H1 (cell line): Measurements from ENCODE around the gene KLC4.

Experiments used
- CEBPB ChIP-seq: IDR thresholded peaks from 2 replicates; pipeline ENCODE4 v1.6.1; 2012; ENCODE audit warnings: low read depth, low read length
- EGR1 ChIP-seq: IDR thresholded peaks from 2 replicates; pipeline ENCODE4 v1.6.1; 2011; ENCODE audit warnings: low read depth, low read length, borderline replicate concordance
- EP300 ChIP-seq, 2 experiments: IDR thresholded peaks; 1 replicate in 1 of 2; 2 replicates in 1 of 2; pipeline ENCODE4 v1.6.1; 2011 to 2012; ENCODE audit warnings: low read depth in 2 of 2, low read length in 2 of 2, mild to moderate bottlenecking in 2 of 2, borderline replicate concordance in 1 of 2, inconsistent platforms in 1 of 2, moderate library complexity in 1 of 2
- POLR2A ChIP-seq, 2 experiments: IDR thresholded peaks; 1 replicate in 1 of 2; 2 replicates in 1 of 2; pipeline ENCODE4 v1.6.1; 2011; ENCODE audit warnings: low read depth in 2 of 2, low read length in 2 of 2, mild to moderate bottlenecking in 2 of 2; ENCODE audit errors: control extremely low read depth in 1 of 2
- RAD21 ChIP-seq, 2 experiments: IDR thresholded peaks in 1 of 2; conservative IDR thresholded peaks in 1 of 2; 2 replicates each; pipeline ENCODE4 v1.6.1; 2011; ENCODE audit warnings: low read depth in 2 of 2, low read length in 2 of 2, improper control_type of control experiment in 1 of 2, inconsistent platforms in 1 of 2, mild to moderate bottlenecking in 1 of 2, moderate library complexity in 1 of 2
- TEAD4 ChIP-seq: IDR thresholded peaks from 2 replicates; pipeline ENCODE4 v1.6.1; 2012; ENCODE audit warnings: low read depth, low read length, inconsistent platforms, mixed read lengths
- TF ChIP-seq, protein P1 (sequence below), 3 experiments: IDR thresholded peaks; 1 replicate in 2 of 3; 2 replicates in 1 of 3; pipeline versions ENCODE4 v1.5.1 to v1.6.1; 2011; ENCODE audit warnings: low read length in 3 of 3, mild to moderate bottlenecking in 3 of 3, inconsistent platforms in 2 of 3, low read depth in 1 of 3, moderate library complexity in 1 of 3; ENCODE audit not compliant: insufficient read depth in 1 of 3; ENCODE audit errors: control extremely low read depth in 1 of 3
- TF ChIP-seq, protein P2 (sequence below): IDR thresholded peaks from 2 replicates; pipeline ENCODE4 v1.6.1; 2011; ENCODE audit warnings: low read depth, mild to moderate bottlenecking, low read length; ENCODE audit not compliant: insufficient read depth

DNA sequence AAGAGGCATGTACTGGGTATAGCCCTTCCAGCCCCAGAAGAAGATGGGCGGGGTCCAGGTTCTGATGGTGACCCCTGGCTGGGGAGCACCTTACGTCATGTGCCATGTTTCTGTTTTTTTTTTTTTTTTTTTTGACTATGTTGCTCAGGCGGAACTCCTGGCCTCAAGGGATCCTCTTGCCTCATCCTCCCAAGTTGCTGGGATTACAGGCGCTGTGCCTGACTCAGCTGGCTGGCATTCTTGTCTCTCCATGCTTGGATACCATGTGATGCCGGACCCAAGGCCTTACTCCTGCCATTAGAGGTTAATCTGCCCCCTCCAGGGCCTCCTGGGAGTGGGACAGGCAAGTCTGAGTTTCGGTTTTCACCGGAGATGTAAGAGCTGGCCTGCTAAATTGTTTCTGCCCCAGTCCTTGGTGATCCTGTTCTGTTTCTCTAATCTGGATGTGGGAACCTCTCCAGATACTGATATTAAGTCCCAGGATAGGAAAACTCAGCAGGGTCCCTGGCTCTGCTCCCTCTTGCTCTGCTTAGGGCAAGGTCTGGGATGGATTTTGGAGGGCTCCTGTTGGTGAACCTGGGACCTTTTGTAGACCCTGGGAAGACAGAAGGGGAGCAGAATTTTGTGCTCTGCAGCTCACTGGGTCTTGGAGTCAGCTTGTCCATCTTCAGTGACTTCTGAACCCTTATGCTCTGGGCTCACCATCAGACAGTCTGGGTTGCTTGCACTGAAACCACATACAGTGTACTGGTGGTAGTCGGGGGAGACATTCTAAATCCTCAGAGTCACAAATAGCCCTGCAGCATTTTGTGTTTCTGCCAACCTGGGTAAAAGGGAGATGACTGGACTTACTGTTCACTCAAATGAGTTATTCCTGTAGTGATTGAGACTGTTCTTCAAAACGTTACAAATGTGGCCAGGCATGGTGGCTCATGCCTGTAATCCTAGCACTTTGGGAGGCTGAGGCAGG is 61.8 kb downstream of the KLC4 start:
- TF ChIP-seq, protein P1, sequence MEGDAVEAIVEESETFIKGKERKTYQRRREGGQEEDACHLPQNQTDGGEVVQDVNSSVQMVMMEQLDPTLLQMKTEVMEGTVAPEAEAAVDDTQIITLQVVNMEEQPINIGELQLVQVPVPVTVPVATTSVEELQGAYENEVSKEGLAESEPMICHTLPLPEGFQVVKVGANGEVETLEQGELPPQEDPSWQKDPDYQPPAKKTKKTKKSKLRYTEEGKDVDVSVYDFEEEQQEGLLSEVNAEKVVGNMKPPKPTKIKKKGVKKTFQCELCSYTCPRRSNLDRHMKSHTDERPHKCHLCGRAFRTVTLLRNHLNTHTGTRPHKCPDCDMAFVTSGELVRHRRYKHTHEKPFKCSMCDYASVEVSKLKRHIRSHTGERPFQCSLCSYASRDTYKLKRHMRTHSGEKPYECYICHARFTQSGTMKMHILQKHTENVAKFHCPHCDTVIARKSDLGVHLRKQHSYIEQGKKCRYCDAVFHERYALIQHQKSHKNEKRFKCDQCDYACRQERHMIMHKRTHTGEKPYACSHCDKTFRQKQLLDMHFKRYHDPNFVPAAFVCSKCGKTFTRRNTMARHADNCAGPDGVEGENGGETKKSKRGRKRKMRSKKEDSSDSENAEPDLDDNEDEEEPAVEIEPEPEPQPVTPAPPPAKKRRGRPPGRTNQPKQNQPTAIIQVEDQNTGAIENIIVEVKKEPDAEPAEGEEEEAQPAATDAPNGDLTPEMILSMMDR (IDR thresholded peaks at IDR 0.05; ENCODE audit: control extremely low read depth in 1 of 3, insufficient read depth in 1 of 3, low read depth in 1 of 3, low read length in 3 of 3): no peak
- TF ChIP-seq EGR1: no peak
- TF ChIP-seq TEAD4: 0 out of 2 replicates have a peak, but pooled peaks have one; percentile 25
- peak in 1 of 2 experiments; percentile 11; a peak in 1 of 4 replicates for TF ChIP-seq RAD21 (IDR thresholded peaks at IDR 0.05 in 1 of 2, conservative IDR thresholded peaks at IDR 0.05 in 1 of 2; ENCODE audit: low read depth in 2 of 2, low read length in 2 of 2)
- TF ChIP-seq POLR2A (IDR thresholded peaks at IDR 0.05; ENCODE audit: control extremely low read depth in 1 of 2, low read depth in 2 of 2, low read length in 2 of 2): no peak
- TF ChIP-seq, protein P2, sequence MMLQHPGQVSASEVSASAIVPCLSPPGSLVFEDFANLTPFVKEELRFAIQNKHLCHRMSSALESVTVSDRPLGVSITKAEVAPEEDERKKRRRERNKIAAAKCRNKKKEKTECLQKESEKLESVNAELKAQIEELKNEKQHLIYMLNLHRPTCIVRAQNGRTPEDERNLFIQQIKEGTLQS: no peak
- TF ChIP-seq CEBPB: no peak
- no peak for TF ChIP-seq EP300 (IDR thresholded peaks at IDR 0.05; ENCODE audit: borderline replicate concordance in 1 of 2, low read depth in 2 of 2, low read length in 2 of 2)
